Keratinocyte (primary cell): ENCODE results near the gene SYNPR.

ENCODE experiments used
- EZH2 ChIP-seq: IDR thresholded peaks from one replicate; pipeline ENCODE4 v1.6.1; 2012; ENCODE audit warnings: inconsistent platforms, mild to moderate bottlenecking, low read length, moderate library complexity
- TF ChIP-seq, protein P1 (sequence below), 3 experiments: IDR thresholded peaks in 1 of 3; conservative IDR thresholded peaks in 1 of 3; optimal IDR thresholded peaks in 1 of 3; 2 replicates in 2 of 3; 3 replicates in 1 of 3; pipeline versions ENCODE3 to v1.5.1; 2011; ENCODE audit warnings: low read length in 3 of 3, mild to moderate bottlenecking in 3 of 3, moderate library complexity in 2 of 3, control low read depth in 1 of 3, inconsistent platforms in 1 of 3; ENCODE audit not compliant: insufficient read depth in 2 of 3; ENCODE audit errors: extremely low read depth in 1 of 3

DNA sequence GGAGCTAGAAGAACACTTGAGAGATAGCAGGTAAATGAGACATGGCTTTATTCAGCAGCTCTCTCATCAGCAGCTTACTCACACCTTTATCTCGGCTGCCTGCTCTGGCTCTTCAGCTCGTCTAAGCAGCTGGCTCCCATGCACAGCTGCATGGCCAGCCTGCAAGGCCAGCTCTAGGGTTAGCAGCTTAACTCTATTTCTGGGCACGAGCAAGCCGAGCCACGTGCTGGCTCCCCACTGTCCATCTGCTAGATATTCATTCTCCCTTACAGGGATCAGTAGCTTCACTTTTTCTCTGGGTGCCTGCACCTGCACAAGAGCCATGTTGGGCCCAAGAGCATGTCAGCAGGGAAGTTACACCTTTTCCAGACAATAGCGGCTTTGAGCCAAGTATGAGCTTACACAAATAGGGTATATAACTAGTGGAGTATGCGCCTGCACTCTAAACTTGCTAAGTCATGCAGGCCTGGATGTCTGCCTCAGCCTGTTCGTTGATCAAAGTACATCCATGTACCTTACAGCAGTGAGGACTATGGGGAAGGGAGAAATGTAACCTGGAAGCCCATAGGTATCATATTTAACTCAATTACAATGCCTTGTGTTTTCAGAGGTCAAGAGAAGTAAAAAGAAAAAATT is 199.5 kb downstream of the SYNPR start:
- TF ChIP-seq, protein P1, sequence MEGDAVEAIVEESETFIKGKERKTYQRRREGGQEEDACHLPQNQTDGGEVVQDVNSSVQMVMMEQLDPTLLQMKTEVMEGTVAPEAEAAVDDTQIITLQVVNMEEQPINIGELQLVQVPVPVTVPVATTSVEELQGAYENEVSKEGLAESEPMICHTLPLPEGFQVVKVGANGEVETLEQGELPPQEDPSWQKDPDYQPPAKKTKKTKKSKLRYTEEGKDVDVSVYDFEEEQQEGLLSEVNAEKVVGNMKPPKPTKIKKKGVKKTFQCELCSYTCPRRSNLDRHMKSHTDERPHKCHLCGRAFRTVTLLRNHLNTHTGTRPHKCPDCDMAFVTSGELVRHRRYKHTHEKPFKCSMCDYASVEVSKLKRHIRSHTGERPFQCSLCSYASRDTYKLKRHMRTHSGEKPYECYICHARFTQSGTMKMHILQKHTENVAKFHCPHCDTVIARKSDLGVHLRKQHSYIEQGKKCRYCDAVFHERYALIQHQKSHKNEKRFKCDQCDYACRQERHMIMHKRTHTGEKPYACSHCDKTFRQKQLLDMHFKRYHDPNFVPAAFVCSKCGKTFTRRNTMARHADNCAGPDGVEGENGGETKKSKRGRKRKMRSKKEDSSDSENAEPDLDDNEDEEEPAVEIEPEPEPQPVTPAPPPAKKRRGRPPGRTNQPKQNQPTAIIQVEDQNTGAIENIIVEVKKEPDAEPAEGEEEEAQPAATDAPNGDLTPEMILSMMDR (optimal IDR thresholded peaks at IDR 0.05 in 1 of 3, IDR thresholded peaks at IDR 0.05 in 1 of 3, conservative IDR thresholded peaks at IDR 0.05 in 1 of 3; ENCODE audit: extremely low read depth in 1 of 3, insufficient read depth in 2 of 3, low read length in 3 of 3), result no peak
- no peak for TF ChIP-seq EZH2
